Calu3 (cell line): ENCODE results near the gene ANK2. TPM values are rescaled to one million over a fixed set of nuclear protein-coding genes. Genes with fewer than 3 reads are reported as not detected.
A peak's percentile ranks its signal among the peaks of the same experiment; 100 is the strongest.

Experiments used
- BruUV-seq: library from RNA; stranded (reverse); fragments of 400-500 nt; replicated peaks from 2 replicates; lab custom pipeline; 2021; lab: Mats Ljungman, UMichigan
- CTCF ChIA-PET: fragments of 300-600 bp; sonication (Branson Sonifier 250); formaldehyde crosslinking; loops from one replicate; lab custom pipeline; 2022; ENCODE audit warnings: antibody characterized with exemption; lab: Charles Lee
- DNase-seq: peaks from one replicate; pipeline ENCODE4 v3.0.0; 2022
- H3K27ac Mint-ChIP-seq: one replicate; pipeline ENCODE4 v1.8.0; 2022; ENCODE audit warnings: mixed read lengths; ENCODE audit not compliant: unreplicated experiment
- H3K27me3 Mint-ChIP-seq: one replicate; pipeline ENCODE4 v1.8.0; 2022; ENCODE audit warnings: mixed read lengths; ENCODE audit not compliant: unreplicated experiment
- H3K36me3 Mint-ChIP-seq: one replicate; pipeline ENCODE4 v1.8.0; 2022; ENCODE audit warnings: mild to moderate bottlenecking, moderate library complexity, mixed read lengths; ENCODE audit not compliant: insufficient read depth, unreplicated experiment
- H3K4me1 Mint-ChIP-seq: one replicate; pipeline ENCODE4 v1.8.0; 2022; ENCODE audit warnings: mild to moderate bottlenecking, low read depth, mixed read lengths; ENCODE audit not compliant: unreplicated experiment
- H3K4me3 Mint-ChIP-seq: one replicate; pipeline ENCODE4 v1.8.0; 2022; ENCODE audit warnings: mild to moderate bottlenecking, low read depth, moderate library complexity, mixed read lengths; ENCODE audit not compliant: unreplicated experiment
- H3K9me3 Mint-ChIP-seq: one replicate; pipeline ENCODE4 v1.8.0; 2022; ENCODE audit warnings: low read depth, mixed read lengths; ENCODE audit not compliant: unreplicated experiment
- CTCF ChIP-seq: fragments of 200-600 bp; IDR thresholded peaks from one replicate; pipeline ENCODE4 v1.8.0; 2022; ENCODE audit warnings: antibody characterized with exemption; ENCODE audit not compliant: unreplicated experiment
- intact Hi-C: fragments of 100-400 bp; cut with micrococcal nuclease; formaldehyde crosslinking; loops from one replicate; pipeline ENCODE4 v1.10.0; 2022; ENCODE audit not compliant: unreplicated experiment
- total RNA-seq: library from RNA; stranded (reverse); gene quantifications from 2 replicates; pipeline ENCODE4 v1.2.3, GENCODE V29; 2022

The ANK2 gene
- total RNA-seq, 1 experiment from 2014 or later: 4.1 TPM

- intact Hi-C loops: loop anchor here (5.0 to 10.0 kb wide), 2 partner anchors 53 to 351 kb away; partner anchors contain the start of gene CAMK2D
- no TSS peak for BruUV-seq
- no peak for TF ChIP-seq CTCF
- no peaks in the 10 kb centered on the region for H3K4me1 Mint-ChIP-seq
- DNase-seq: peak; percentile 31
- H3K27me3 Mint-ChIP-seq: no peaks in the 10 kb centered on the region
- peak overlapping the region; percentile 31 for H3K27ac Mint-ChIP-seq
- CTCF ChIA-PET: interaction anchor here (0.9 to 1.4 kb wide), 3 partner anchors 17 to 136 kb away, joined by 3 to 6 read pairs (median 4); no protein-coding TSS in a partner anchor
- no peaks in the 10 kb centered on the region for H3K36me3 Mint-ChIP-seq
- H3K4me3 Mint-ChIP-seq: no peak overlapping the region
- no peaks in the 10 kb centered on the region for H3K9me3 Mint-ChIP-seq
These were observed 362.1 kb downstream of the ANK2 start for GRCh38 chr4:113411496-113411938.

- DNase-seq: no peak
- H3K4me3 Mint-ChIP-seq: no peak overlapping the region
- TF ChIP-seq CTCF: no peak
- H3K4me1 Mint-ChIP-seq: no peaks in the 10 kb centered on the region
- H3K9me3 Mint-ChIP-seq: peaks cover 9% of the 10 kb centered on the region
- CTCF ChIA-PET: no interaction called here
- no peak overlapping the region for H3K27ac Mint-ChIP-seq
- no peaks in the 10 kb centered on the region for H3K36me3 Mint-ChIP-seq
- no TSS peak for BruUV-seq
- no peaks in the 10 kb centered on the region for H3K27me3 Mint-ChIP-seq
- intact Hi-C loops: loop anchor here (10.0 kb wide), 1 partner anchor 45 kb away; no protein-coding TSS in a partner anchor
These were observed 370.2 kb downstream of the ANK2 start for GRCh38 chr4:113419631-113420030.

GRCh38 chr4:113420938-113421337 lies 371.5 kb downstream of the ANK2 start:
- intact Hi-C loops: no loop called here
- no TSS peak for BruUV-seq
- no peak for TF ChIP-seq CTCF
- H3K9me3 Mint-ChIP-seq: peaks cover 9% of the 10 kb centered on the region
- CTCF ChIA-PET: no interaction called here
- H3K4me1 Mint-ChIP-seq: no peaks in the 10 kb centered on the region
- no peak overlapping the region for H3K27ac Mint-ChIP-seq
- H3K4me3 Mint-ChIP-seq: no peak overlapping the region
- H3K36me3 Mint-ChIP-seq: no peaks in the 10 kb centered on the region
- H3K27me3 Mint-ChIP-seq: no peaks in the 10 kb centered on the region
- DNase-seq: no peak

GRCh38 chr4:113423631-113424030 lies 374.2 kb downstream of the ANK2 start:
- no peak overlapping the region for H3K27ac Mint-ChIP-seq
- H3K4me3 Mint-ChIP-seq: no peak overlapping the region
- no TSS peak for BruUV-seq
- CTCF ChIA-PET: interaction anchor here (0.6 kb wide), 1 partner anchor 14 kb away, joined by 4 read pairs; no protein-coding TSS in a partner anchor
- H3K36me3 Mint-ChIP-seq: no peaks in the 10 kb centered on the region
- TF ChIP-seq CTCF: no peak
- peaks cover 6% of the 10 kb centered on the region for H3K9me3 Mint-ChIP-seq
- intact Hi-C loops: no loop called here
- no peaks in the 10 kb centered on the region for H3K4me1 Mint-ChIP-seq
- DNase-seq: no peak
- no peaks in the 10 kb centered on the region for H3K27me3 Mint-ChIP-seq
